A673 (cell line): Measurements from ENCODE around the gene EXOC8.

Experiments
- EZH2 ChIP-seq: fragments of 200-600 bp; sonication (generic); IDR thresholded peaks from 2 replicates; pipeline ENCODE4 v1.6.1; 2017; ENCODE audit warnings: borderline replicate concordance, low read depth, mild to moderate bottlenecking, mixed read lengths, antibody characterized with exemption, low read length; ENCODE audit not compliant: poor library complexity, severe bottlenecking
- TF ChIP-seq, protein P1 (sequence below): fragments of 300-800, 200-600 bp; sonication (generic); conservative IDR thresholded peaks from 2 replicates; pipeline ENCODE4 v1.5.1; 2017; ENCODE audit warnings: low read depth, mild to moderate bottlenecking, antibody characterized with exemption, low read length, moderate library complexity, mixed read lengths

DNA sequence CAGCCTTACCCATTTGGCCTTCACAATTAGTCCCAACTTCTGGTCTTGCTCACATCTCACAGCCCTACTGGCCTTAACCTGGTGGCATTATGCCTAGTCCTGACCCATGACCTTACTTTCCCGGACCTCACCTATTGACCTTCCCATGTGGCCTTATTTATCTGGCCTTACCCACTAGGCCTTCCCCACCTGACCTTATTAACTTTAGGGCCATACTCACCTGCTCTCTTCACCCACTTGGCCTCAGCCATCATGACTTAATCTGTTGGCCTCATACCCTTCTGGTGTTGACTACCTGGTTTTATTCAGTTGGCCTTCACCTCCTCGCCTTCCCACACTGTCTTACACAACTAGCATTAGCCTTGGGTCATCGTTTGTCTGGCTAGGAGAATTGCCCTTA is 35.7 kb downstream of the EXOC8 start:
- TF ChIP-seq, protein P1, sequence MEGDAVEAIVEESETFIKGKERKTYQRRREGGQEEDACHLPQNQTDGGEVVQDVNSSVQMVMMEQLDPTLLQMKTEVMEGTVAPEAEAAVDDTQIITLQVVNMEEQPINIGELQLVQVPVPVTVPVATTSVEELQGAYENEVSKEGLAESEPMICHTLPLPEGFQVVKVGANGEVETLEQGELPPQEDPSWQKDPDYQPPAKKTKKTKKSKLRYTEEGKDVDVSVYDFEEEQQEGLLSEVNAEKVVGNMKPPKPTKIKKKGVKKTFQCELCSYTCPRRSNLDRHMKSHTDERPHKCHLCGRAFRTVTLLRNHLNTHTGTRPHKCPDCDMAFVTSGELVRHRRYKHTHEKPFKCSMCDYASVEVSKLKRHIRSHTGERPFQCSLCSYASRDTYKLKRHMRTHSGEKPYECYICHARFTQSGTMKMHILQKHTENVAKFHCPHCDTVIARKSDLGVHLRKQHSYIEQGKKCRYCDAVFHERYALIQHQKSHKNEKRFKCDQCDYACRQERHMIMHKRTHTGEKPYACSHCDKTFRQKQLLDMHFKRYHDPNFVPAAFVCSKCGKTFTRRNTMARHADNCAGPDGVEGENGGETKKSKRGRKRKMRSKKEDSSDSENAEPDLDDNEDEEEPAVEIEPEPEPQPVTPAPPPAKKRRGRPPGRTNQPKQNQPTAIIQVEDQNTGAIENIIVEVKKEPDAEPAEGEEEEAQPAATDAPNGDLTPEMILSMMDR: no peak
- no peak for TF ChIP-seq EZH2
